ENCODE data around the gene RRP1B. TPM values are rescaled to one million over a fixed set of nuclear protein-coding genes. Genes with fewer than 3 reads are reported as not detected.

RRP1B gene
- total and polyA plus RNA-seq, 2 of the 13 experiments (the other 11 are each of a cell fraction or from before 2014, with no cell fraction given) = 16.3 to 46.2 TPM

DNA sequence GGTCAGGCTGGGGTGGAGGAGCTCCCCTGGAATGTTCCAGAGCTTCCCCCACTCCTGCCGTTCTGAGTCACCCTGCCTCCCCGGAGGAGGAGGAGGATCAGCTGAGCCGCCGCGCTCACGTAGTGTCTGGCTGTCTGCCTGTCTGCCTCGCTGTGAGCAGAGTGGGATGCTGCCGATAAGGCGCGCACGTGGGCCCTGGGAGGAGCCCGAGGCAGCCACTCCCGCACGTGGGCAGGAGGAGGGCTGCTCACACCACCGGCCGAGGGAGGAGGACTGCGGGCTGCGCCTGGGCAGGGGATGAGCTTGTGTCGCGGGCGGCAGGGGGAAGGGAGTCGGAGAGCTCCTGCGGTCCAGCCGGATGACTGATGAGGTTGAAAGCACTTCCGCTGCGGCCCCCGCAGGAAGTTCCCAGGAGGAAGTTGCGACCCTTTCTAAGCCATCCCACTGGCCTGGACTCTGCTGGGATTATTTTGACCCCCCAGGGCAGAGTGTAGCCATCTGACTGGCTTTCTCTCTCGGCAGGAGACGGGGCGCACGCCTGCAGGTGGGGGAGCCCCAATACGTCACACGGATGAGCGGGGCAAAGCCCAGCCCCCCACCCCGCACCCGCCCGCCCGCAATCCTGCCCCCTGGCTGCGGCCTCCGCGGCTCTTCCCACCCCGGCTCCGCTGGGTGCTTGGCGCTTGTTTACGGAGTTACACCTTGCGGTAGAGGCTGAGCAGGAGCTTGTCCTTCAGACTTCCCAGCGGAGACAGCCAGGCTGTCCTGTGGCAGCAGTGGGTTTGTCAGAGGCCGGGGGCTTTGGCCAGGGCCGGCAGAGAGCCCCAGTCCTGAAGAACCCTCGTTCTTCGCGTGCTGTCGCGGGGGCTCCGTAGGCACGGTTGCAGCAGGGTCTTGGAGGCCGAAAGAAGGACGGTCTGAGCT is 69.4 kb downstream of the RRP1B start (continued):
- TF ChIP-seq, protein P1, sequence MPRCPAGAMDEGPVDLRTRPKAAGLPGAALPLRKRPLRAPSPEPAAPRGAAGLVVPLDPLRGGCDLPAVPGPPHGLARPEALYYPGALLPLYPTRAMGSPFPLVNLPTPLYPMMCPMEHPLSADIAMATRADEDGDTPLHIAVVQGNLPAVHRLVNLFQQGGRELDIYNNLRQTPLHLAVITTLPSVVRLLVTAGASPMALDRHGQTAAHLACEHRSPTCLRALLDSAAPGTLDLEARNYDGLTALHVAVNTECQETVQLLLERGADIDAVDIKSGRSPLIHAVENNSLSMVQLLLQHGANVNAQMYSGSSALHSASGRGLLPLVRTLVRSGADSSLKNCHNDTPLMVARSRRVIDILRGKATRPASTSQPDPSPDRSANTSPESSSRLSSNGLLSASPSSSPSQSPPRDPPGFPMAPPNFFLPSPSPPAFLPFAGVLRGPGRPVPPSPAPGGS (CRISPR knock-in tag; IDR thresholded peaks at IDR 0.05) = peak; percentile 60; the same call in 1 of the 2 replicates
- TF ChIP-seq, protein P2, sequence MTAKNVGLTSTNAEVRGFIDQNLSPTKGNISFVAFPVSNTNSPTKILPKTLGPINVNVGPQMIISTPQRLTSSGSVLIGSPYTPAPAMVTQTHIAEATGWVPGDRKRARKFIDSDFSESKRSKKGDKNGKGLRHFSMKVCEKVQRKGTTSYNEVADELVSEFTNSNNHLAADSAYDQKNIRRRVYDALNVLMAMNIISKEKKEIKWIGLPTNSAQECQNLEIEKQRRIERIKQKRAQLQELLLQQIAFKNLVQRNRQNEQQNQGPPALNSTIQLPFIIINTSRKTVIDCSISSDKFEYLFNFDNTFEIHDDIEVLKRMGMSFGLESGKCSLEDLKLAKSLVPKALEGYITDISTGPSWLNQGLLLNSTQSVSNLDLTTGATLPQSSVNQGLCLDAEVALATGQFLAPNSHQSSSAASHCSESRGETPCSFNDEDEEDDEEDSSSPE (CRISPR knock-in tag; IDR thresholded peaks at IDR 0.05) = peak; percentile 78
- TF ChIP-seq SATB2 (CRISPR knock-in tag; IDR thresholded peaks at IDR 0.05) = no peak
- TF ChIP-seq HNRNPK (IDR thresholded peaks at IDR 0.05; ENCODE audit: low read depth, low read length, poor library complexity, severe bottlenecking) = no peak
- TF ChIP-seq, protein P3, sequence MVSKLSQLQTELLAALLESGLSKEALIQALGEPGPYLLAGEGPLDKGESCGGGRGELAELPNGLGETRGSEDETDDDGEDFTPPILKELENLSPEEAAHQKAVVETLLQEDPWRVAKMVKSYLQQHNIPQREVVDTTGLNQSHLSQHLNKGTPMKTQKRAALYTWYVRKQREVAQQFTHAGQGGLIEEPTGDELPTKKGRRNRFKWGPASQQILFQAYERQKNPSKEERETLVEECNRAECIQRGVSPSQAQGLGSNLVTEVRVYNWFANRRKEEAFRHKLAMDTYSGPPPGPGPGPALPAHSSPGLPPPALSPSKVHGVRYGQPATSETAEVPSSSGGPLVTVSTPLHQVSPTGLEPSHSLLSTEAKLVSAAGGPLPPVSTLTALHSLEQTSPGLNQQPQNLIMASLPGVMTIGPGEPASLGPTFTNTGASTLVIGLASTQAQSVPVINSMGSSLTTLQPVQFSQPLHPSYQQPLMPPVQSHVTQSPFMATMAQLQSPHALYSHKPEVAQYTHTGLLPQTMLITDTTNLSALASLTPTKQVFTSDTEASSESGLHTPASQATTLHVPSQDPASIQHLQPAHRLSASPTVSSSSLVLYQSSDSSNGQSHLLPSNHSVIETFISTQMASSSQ (IDR thresholded peaks at IDR 0.05; ENCODE audit: low read depth) = no peak
- TF ChIP-seq, protein P3 (CRISPR knock-in tag; IDR thresholded peaks at IDR 0.05; ENCODE audit: borderline replicate concordance) = no peak; the same call in 1 of the 2 replicates
- TF ChIP-seq NR1H2 (CRISPR knock-in tag; IDR thresholded peaks at IDR 0.05; ENCODE audit: borderline replicate concordance, low read depth) = no peak
- 0 out of 2 replicates have a peak, but pooled peaks have one; percentile 20 for TF ChIP-seq ZNF10 (CRISPR knock-in tag; IDR thresholded peaks at IDR 0.05; ENCODE audit: borderline replicate concordance, low read depth)
- TF ChIP-seq, protein P4, sequence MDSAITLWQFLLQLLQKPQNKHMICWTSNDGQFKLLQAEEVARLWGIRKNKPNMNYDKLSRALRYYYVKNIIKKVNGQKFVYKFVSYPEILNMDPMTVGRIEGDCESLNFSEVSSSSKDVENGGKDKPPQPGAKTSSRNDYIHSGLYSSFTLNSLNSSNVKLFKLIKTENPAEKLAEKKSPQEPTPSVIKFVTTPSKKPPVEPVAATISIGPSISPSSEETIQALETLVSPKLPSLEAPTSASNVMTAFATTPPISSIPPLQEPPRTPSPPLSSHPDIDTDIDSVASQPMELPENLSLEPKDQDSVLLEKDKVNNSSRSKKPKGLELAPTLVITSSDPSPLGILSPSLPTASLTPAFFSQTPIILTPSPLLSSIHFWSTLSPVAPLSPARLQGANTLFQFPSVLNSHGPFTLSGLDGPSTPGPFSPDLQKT (CRISPR knock-in tag; IDR thresholded peaks at IDR 0.05; ENCODE audit: borderline replicate concordance) = peak; percentile 83; the same call in 1 of the 2 replicates
- peak; percentile 91 for TF ChIP-seq ZNF776 (CRISPR knock-in tag; IDR thresholded peaks at IDR 0.05)
- peak; percentile 74; the same call in 1 of the 2 replicates for TF ChIP-seq AHR (CRISPR knock-in tag; IDR thresholded peaks at IDR 0.05)
- no peak for TF ChIP-seq ARID2 (CRISPR knock-in tag; IDR thresholded peaks at IDR 0.05; ENCODE audit: borderline replicate concordance)
- no peak for TF ChIP-seq PRPF4 (IDR thresholded peaks at IDR 0.05; ENCODE audit: low read depth, low read length, poor library complexity, severe bottlenecking)
- no peak; the same call in 1 of the 2 replicates for TF ChIP-seq MED13 (CRISPR knock-in tag; IDR thresholded peaks at IDR 0.05)
- no peak for TF ChIP-seq ZSCAN12 (CRISPR knock-in tag; IDR thresholded peaks at IDR 0.05)
- peak; percentile 38 for TF ChIP-seq DBP (CRISPR knock-in tag; IDR thresholded peaks at IDR 0.05; ENCODE audit: not compliant biosample characterization)
- TF ChIP-seq RELA (CRISPR knock-in tag; IDR thresholded peaks at IDR 0.05) = no peak
- peak; percentile 83; the same call in 1 of the 2 replicates for TF ChIP-seq ZBTB20 (CRISPR knock-in tag; IDR thresholded peaks at IDR 0.05; ENCODE audit: borderline replicate concordance, low read depth)
- no peak for TF ChIP-seq ZNF841 (CRISPR knock-in tag; IDR thresholded peaks at IDR 0.05; ENCODE audit: borderline replicate concordance)
